NCI-H2029 treated with DMSO at 0.1 percent for 48 hours (cell line): ENCODE results near the gene SERINC3.
"Not testable (repeated sequence)": the region's sequence is repeated elsewhere in the genome, so short reads cannot be mapped to it uniquely, and the experiment has no call there.

ENCODE experiments used
- DNase-seq: peaks from one replicate; lab custom pipeline; 2025; lab: John Stamatoyannopoulos, UW

The SERINC3 gene

GRCh38 chr20:44521484-44522481 lies at the start of gene SERINC3:
Gene SERINC3 (minus strand): TSS chr20:44522070. CDS start chr20:44521951, 119 bp downstream.
- DNase-seq: peak; percentile 81

GRCh38 chr20:44571362-44571988 lies 49.6 kb upstream of the SERINC3 start:
- no peak for DNase-seq

DNA sequence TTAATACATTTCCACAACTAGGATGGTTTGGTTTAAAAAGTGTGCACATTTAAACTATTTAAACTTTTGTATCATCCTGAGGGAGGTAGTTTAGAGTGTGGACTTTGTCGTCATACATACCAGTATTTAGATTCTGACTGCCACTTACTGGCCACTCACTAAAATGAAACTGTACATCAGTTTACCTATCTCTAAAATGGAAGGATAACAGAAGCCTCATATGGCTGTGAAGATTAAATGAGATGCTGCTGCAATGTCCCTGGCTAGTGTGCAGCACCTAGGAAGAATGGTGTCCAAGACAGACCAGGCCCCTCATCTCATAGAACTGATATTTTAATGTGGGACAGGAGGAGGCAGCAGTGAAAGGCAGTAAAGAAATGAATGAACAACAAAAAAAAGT lies 48.5 kb upstream of the SERINC3 start:
- DNase-seq: no peak

GRCh38 chr20:44566811-44567210 lies 44.9 kb upstream of the SERINC3 start:
- no peak for DNase-seq

DNA sequence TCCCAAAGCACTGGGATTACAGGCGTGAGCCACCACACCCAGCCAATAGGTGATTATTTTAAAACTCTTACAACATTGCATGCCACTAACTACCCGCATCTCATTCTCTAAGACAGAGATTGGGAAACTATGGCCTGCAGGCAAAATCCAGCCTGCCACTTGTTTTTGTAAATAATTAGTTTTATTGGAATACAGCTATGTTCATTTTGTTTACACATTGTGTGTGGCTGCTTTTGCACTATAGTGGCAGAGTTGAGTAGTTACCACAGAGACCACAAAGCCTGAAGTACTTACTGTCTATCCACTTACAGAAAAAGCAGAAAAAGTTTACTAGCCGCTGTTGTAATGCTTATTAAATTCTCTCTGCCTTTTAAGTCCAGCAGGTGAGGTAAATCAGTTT lies 44.1 kb upstream of the SERINC3 start:
- DNase-seq: no peak

DNA sequence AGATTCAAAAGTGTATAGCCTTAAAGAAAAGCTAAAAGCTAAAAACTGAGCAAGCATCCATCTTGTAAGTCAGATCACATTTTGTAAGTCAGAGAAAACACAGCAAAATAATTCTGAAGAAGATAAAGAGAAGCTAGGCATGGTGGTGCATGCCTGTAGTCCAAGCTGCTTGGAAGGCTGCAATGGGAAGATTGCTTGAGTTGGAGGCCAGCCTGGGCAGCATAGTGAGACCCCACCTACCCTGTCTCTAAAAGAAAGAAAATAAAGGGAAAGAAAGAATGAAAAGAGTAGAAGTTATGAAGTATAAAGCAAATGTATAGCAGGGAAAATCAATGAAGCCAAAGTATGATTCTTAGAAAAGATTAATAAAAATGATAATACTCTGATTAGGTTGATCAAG lies 40.0 kb upstream of the SERINC3 start:
- DNase-seq: no peak

- not testable (repeated sequence) for DNase-seq
Measured at GRCh38 chr20:44560818-44561217, 38.9 kb upstream of the SERINC3 start.

GRCh38 chr20:44560229-44560628 lies 38.4 kb upstream of the SERINC3 start:
- DNase-seq: no peak

GRCh38 chr20:44559302-44559701 lies 37.4 kb upstream of the SERINC3 start:
- DNase-seq: no peak

DNA sequence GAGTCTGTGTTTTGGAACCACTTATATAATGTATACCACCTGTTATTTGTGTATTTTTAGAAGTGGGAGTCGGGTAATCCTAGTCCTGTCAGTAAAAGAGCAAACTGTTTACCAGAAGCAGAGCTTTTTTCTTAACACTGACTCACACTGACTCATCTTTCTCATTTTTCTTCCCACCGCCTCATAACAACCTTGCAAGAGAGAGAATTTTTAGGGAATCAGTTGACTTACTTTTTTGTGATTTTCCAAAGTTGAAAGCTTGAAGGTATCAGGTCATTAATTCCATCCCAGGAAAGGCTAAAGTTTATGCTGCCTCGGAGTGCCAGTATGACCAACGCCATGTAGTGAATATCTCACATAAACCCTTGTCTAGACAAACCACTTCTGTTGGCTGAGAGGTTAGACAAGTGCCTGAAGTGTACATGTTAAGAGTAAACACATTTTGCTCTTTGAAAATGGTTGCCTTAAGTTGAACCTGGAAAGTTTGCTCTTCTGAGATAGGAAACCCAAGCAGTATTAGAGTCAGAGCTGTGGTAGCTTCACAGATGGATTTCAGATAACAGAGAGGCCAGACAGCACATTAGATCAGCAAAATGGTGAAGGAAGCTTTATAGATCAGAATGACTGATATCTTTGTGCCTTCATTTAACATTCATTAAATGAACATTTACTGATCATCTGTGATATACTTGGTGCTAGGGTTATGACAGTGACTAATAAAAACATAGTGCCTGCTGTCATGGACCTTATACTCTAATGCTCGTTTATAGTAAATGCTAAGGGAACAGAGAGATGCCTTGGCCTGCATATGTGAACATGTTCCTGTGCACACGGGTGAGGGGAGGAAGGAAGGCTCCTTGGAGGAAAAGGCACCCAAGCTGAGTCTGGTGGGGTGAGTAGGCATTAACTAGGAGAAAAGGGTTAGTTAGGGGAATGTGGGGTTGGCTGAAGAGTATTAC lies 31.4 kb upstream of the SERINC3 start:
- DNase-seq: peak; percentile 75

DNA sequence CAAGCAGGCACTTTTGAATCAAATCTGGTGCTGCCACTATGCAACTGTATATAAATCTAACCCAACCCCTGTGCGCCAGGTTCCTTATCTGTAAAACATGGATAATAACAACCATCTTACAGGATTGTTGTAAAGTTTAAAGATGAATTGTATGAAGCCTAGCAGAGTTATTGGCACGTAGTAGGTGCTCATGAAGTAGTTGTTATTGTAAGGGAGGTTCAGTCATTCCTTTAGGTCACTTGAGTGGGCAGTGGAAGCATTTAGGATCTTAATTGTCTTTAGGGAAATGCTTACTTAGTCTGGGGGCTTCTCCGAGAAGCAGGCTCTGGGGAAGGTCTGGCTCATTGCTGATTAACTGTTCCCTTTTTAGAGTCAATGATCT lies 30.7 kb upstream of the SERINC3 start:
- DNase-seq: no peak

DNA sequence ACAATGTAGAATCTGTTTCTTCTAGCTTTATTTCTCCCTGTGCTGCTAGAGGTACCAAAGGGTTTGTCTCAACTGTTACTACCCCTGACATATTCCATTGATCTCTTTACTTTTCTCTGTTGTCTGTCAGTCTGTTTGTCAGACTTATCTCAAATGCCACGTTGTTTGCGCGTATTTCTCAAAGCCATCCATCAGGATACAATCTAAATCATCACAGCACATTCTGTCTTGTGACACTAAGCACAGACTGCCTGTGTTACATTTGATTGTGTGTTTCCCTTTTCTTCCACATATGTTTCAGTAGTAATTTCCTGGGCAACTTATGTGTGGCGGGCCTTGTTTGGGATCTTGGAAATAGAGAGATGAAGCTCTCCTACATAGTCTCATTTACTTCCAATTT lies 30.2 kb upstream of the SERINC3 start:
- DNase-seq: no peak

DNA sequence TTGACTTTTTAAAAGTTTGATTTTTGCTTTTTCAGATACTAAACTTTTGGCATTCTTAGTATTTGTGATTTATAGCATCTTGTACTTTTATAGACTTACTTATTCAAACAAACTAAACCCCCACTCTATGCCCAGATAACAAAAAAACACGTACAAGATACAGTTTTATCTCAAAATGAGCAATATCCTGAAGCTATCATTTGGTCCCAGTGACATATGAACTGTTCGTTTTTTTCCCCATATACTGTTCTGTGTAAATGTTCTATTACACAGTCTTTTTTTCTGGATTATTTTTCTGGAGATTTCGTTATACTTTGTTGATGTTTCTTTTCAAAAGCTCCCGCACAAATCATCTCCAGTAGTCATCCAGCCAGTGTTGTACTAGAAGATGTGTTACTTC lies 27.3 kb upstream of the SERINC3 start:
- no peak for DNase-seq

GRCh38 chr20:44547419-44547818 lies 25.5 kb upstream of the SERINC3 start:
- DNase-seq: no peak

DNA sequence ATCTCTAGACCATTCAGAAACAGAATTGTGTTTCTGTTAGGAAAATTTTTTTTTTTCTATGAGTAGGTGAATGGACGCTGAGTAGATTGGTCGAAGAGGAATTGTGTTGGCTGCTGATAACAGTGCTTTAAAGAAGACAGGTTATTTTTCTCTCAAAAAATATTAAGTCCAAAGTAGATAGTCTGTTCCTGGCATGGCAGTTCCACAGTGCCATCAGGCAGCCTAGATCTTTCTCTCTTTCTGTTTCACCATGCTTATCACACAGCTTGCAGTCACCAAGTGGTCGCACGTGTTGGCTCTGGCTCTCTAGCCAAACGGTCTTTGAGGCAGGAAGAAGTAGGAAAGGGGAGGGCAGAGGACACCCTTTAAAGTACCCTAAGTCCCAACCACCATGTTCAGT lies 22.4 kb upstream of the SERINC3 start:
- DNase-seq: no peak

DNA sequence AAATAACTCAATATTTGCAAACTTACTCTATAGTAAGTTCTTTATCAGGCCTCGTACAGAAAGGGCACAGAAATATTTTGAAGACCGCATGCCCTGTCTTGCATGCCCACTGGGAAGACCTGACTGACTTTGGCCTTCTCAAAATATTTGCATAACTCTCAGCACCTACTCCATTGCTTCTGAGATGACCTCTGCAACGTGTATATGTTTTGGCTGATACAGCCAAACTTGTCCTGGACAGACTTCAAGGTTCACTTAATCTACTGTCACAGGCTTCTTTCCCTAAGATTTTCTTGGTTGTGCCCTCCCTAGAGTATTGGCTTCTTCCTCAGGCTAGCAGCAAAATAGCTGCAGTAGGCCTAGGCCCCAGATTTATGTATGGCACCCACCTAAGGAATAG lies 21.5 kb upstream of the SERINC3 start:
- DNase-seq: no peak

- DNase-seq: no peak
Measured at GRCh38 chr20:44542890-44543289, 21.0 kb upstream of the SERINC3 start.

DNA sequence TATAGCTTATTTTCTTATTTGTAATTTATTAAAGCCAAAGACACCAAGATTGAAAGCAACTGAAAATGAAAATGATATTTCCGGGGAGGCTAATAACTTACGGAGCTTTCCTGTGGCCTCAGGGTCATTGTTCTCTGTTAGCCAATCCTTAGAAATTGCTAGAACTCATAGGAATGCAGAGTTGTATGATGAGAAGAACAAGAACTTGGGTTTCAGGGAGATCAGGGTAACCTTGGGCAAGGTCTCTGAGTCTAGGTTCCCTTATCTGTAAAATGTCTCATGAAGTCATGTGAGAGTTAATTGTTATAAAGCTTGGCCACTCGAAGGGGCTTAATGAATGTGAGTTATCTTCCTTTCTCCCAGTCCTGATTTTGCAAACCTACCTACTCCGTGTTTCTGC lies 20.1 kb upstream of the SERINC3 start:
- no peak for DNase-seq

DNA sequence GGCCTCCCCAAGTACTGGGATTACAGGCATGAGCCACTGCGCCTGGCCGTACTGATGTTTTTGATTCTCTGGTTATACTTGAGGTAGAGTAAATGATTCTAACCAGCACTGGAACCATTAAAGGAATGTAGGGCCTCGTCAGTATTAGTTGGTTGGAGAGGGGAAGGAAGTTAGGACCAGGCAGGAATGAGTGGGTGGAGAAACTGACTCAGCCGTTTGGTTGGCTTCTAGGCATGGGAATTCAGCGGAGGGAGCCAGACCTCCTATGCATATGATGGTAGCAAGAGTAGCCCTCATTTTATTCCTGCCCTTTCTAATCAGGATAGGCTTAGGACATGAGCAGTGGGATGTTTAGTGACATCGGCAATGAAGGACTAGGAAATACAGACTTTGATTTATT lies 19.0 kb upstream of the SERINC3 start:
- DNase-seq: no peak

- DNase-seq: no peak
Measured at GRCh38 chr20:44537993-44538392, 16.1 kb upstream of the SERINC3 start.

GRCh38 chr20:44536175-44536574 lies 14.3 kb upstream of the SERINC3 start:
- DNase-seq: no peak

GRCh38 chr20:44533928-44534327 lies 12.1 kb upstream of the SERINC3 start:
- DNase-seq: no peak
